Activated CD4-positive, alpha-beta T cell treated with anti-CD3 and anti-CD28 coated beads, Interleukin-2, amount 50 U/mL, for 1 hour (primary cell): Measurements from ENCODE around the gene BUB1.
"Not testable (repeated sequence)": the region's sequence is repeated elsewhere in the genome, so short reads cannot be mapped to it uniquely, and the experiment has no call there.

ENCODE experiments used
- DNase-seq: peaks from one replicate; pipeline ENCODE4 v3.0.0-alpha.2; 2020

BUB1 gene

DNA sequence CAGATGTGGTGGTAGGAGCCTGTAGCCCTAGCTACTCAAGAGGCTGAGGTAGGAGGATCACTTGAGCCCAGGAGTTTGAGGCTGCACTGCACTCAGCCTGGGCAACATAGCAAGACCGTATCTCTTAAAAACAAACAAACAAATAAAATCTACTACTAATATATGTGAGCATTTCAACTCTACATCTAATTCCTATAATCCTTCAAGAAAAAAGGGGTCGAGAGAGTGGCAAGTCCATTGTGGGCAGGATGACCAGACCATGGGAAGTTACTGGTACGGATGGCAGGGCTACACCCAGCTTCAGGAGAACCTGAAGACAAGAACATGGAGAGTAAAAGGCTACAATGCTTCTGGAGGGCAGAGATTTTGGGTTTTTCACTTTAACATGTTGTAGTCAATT lies 24.0 kb downstream of the BUB1 start:
- DNase-seq = no peak

DNA sequence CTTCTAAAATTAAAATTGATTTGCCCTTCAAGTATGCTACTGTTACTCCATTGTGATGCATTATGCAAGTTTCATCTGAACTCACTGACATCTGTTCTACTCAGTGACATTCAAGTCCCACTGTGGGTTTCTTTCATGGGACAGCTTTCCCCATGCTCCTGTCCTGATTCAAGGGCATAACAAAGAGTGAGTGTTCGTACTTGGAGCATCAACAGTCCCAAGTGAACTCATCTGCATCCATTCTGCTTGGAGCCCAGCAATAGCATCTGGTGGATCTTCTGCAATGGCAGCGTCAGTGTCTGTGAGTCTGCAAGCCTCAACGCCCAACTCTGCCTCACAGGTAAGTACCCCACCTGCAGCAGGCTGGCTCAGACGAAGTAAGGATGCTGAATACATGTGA lies 27.5 kb downstream of the BUB1 start:
- DNase-seq = no peak

DNA sequence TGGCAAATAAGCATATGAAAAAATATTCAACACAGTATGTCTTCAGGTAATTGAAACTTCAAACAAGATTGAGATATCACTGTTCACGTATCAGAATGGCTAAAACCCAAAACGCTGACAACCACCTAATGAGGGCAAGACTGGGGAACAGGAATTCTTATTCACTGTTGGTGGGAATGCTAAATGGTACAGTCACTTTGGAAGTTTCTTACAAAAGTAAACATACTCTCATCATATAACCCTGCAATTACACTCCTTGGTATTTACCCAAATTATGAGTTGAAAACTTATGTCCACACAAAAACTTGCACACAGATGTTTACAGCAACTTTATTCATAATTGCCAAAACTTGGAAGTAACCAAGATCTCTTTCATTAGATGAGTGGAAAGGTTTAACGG lies 30.1 kb downstream of the BUB1 start:
- DNase-seq = no peak

DNA sequence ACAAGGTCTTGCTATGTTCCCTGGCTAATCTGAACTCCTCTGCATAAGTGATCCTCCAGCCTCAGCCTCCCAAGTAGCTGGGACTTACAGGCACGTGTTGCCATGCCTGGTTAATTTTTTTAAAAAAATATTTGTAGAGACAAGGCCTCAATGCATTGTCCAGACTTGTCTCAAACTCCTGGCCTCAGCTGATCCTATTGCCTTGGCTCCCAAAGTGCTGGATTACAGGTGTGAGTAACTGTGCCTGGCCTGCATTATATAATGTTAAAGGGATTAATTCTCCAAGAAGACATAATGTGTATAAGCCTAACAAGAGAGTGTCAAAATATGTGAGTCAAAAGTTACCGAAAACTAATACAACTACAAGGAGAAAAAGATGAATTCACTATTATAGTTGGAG lies 32.2 kb downstream of the BUB1 start:
- no peak for DNase-seq

DNA sequence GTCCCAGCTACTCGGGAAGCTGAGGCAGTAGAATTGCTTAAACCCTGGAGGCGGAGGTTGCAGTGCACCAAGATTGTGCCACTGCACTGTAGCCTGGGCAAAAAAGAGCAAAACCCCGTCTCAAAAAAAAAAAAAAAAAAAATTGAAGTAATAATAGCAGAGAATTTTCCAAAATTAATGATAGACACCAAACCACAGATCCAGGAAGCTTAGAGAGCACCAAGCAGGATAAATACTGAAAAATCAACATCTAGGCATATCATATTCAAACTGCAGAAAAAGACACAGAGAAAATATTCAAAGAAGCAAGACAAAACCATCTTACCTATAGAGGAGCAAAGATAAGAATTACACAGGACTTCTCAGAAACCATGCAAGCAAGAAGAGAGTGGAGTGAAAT lies 33.5 kb downstream of the BUB1 start:
- no peak for DNase-seq

DNA sequence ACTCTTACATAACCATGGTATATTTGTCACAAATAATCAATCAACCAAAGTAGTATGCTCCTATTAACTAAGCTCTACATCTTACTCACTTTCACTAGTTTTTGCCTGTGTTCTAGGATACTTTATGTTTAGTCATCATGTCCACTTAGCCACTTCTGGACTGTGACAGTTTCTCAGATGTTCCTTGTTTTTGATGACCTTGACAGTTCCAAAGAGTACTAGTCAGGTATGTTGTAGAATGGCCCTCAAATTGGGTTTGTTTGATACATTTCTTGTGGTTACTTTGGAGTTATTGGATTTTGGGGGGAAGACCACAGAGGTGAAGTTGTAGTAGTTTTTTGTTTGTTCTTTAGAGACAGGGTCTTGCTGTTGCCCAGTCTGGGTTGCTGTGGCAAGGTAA lies 35.5 kb downstream of the BUB1 start:
- DNase-seq = no peak

DNA sequence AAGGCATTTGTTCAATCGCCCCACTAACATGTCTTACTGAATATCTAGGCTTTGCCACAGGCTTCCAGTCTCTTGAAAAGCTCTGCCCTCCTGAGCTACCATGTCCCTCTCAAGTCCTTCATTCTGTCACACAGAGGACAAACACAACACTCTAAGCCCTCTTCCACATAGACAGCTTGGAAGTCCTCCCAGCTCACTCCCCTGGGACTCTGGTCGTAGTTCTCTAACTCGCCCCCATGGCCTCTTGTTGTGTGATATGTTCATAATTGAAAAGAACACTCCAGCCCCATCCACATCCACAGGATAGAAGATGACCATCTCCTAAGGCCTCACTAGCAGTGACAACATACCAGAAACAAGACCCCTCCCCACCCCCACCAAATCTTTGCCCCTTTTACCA lies 37.9 kb downstream of the BUB1 start:
- no peak for DNase-seq

DNA sequence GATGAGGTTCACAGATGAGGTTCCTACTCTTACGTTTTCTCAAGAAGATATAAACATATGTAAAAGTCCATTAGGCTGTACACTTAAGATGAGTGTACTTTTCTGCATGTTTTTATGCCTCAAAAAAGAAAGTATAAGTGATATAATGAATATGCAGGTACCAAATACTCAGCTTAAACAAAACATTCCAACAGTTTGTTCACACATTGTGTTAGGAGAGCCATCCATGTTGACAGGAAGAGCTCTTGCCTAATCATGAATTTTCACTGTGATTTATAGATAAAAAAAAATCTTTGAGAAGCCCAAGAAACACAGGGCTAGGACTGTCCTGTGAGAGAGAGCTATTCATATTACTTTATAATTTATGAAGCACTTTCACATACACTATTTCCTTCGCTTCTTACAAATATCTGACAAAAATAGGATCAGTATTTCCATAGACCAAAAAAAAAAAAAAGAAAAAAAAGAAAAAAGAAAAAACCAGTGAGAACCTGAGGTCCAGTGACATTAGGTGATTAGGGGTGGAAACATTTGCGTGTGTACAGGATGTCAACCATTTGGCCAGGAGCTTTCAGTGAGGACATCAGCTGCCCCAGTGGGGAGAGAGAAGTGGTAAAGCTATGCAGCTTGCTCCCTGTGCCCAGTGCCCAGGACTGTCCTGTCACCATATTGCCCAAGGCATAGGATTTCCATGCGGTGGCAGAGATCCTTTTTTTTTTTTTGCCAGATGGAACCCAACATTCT lies 38.7 kb downstream of the BUB1 start:
- DNase-seq = no peak

DNA sequence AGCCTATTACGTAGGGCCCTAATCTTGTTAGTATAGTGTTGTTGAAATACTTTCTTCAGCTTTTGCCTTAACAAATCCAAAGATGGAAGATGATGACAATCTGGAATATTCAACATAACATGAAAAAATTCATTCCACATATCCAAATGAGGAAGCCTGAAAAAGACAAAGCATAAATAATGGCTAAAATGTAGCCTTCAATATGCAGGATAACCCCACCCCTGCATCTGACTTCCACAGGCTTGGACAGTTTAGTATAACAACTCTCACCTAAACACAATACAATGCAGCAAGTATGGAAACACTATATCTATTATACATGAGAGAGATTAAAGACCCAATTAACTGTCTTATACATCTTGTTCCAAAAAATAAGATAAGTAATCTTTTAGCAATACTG lies 39.9 kb downstream of the BUB1 start:
- no peak for DNase-seq

DNA sequence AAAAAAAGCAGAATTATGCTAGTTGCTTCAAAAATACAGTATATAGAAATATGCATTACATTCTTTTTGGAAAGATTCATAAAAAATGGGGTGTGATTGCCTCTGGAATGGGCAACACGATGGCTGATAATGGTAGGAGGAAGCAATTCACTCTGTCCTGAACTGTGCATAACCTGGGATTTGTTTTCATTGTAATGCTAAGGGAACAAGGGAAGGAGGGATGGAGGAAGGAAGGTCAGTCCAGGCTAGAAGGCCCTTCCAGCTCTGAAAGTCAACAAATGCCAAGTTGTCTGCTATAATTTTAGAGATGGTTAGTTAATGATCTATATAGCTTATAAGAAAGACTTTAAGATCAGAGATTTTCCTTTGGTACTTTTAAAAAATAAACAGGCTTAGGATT lies 40.8 kb downstream of the BUB1 start:
- DNase-seq = no peak

DNA sequence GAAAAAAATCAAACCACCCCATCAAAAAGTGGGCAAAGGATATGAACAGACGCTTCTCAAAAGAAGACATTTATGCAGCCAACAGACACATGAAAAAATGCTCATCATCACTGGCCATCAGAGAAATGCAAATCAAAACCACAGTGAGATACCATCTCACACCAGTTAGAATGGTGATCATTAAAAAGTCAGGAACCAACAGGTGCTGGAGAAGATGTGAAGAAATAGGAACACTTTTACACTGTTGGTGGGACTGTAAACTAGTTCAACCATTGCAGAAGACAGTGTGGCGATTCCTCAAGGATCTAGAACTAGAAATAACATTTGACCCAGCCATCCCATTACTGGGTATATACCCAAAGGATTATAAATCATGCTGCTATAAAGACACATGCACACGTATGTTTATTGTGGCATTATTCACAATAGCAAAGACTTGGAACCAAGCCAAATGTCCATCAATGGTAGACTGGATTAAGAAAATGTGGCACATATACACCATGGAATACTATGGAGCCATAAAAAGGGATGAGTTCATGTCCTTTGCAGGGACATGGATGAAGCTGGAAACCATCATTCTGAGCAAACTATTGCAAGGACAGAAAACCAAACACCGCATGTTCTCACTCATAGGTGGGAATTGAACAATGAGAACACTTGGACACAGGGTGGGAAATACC lies 41.8 kb downstream of the BUB1 start:
- DNase-seq = not testable (repeated sequence)

DNA sequence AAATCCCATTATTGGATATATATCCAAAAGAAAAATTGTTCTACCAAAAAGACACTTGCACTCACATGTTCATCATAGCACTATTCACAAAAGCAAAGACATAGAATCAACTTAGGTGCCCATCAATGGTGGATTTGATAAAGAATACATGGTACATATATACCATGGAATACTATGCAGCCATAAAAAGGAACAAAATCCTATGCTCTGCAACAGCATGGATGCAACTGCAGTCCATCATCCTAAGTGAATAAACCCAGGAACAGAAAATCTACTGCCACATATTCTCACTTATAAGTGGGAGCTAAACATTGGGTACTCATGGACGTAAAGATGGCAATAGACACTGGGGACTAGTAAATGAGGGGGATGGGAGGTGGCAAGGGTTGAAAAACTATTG lies 50.5 kb downstream of the BUB1 start:
- DNase-seq = not testable (repeated sequence)

DNA sequence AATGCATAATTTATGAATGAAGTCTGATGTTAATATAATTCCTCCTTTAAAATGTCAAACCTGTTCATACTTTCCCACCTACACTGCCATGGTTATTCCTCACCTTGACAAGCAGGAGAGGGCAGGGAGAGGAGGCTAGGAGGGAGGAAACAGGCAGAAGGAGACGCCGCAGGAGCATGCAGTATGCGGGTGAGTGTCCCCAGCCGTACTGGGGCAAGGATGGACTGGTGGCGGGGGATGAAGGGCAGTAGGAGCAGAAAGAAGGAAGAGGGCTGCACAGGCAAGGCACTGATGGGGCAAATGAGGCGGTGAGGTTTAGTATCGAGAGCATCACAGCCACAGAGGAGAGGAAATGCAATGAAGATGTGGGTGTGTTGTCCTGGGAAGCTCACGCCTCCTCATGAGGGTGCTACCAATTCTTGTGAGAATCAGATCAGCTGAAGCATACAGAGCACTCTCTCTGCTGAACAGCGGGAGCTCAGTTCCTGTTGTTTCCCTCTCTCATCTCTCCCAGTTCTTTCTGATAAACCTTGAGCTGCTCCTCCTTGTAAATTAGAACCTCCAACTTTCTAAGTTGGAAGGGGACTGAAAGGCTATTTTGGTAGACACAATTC lies 58.4 kb downstream of the BUB1 start:
- not testable (repeated sequence) for DNase-seq

DNA sequence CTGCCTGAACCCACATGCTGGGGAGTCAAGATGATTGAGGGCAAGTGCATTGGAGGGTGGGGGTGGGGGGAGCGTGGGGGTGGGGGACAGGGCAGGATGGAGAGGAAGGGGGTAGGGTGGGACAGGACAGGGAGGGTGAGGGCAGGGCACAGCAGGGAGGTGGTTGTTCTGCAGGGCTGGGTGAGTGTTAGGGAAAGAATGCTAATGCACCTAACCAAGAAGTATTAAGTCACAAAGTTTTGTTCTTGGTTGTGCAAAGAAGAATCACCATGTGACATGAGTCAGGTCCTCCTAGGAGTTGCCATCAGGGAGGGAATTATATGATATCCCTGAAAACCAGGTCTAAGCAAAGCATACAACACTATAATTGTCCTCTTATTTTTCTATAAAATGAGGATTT lies 63.9 kb downstream of the BUB1 start:
- not testable (repeated sequence) for DNase-seq

DNA sequence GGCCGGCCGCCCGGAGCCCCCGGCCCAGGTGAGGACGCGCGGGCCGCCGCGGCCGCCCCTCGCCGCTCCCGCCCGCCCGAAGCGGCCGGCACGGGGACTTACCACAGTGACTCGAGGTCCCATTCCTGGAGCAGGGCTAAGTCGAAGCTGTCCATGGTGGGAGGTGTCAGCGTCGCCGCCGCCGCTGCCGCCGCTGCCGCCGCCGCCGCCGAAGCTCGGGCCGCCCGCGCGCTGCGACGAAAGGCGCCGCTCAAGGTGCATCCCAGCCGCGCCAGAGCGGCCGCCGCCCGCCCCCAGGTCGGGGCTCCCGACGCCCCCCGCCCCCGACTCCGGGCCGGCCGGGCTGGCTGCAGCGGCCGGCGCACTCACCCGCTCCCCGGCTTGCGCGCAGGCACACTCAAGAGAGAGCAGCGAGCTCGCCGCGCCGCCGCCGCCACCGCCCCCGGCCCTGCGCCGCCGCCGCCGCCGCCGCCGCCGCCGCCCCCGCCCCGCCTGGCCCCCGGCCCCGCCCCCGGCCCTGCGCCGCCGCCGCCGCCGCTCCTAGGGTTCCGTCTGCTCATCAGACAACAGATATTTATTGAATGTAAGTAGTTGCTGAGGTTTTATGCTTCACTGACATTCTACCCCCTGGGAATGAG lies 67.1 kb downstream of the BUB1 start:
- peak; percentile 16 for DNase-seq

DNA sequence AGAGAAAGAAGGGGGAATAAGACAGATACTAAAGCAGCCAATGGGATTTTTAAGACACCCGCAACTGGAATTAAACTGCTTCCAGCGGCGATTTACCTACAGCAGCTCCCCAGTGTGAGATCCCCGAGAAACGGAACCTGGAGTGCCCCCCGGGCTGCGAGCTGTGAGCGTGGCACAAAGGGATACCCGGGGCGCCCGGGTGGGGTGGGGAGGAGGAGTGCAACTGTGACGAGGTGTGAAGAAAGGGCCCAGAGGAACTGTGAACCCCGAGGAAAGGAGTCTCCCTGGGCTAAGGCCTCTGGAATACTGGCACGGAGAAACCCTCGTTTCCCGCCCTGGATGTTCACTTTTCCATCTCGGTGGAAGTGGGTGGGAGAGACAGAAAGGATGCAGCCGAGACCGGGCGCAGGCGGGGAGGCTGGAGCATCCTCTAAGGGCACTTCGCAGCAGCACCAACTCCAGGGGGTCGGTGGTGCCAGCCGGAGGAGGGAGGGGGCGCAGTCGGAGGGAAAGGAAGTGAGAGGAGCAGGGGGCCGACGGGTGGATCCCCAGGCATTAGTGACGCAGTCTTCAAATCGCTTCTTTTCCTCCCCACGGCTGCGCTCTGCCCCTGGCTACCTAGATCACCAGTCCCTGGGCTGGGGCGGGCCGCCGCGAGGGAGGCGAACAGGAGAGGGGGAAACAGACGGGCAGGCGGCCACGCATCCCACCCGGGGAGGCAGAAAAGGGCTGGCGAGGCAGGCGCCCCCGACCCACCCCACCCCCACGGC lies 67.8 kb downstream of the BUB1 start:
- DNase-seq = not testable (repeated sequence)

DNA sequence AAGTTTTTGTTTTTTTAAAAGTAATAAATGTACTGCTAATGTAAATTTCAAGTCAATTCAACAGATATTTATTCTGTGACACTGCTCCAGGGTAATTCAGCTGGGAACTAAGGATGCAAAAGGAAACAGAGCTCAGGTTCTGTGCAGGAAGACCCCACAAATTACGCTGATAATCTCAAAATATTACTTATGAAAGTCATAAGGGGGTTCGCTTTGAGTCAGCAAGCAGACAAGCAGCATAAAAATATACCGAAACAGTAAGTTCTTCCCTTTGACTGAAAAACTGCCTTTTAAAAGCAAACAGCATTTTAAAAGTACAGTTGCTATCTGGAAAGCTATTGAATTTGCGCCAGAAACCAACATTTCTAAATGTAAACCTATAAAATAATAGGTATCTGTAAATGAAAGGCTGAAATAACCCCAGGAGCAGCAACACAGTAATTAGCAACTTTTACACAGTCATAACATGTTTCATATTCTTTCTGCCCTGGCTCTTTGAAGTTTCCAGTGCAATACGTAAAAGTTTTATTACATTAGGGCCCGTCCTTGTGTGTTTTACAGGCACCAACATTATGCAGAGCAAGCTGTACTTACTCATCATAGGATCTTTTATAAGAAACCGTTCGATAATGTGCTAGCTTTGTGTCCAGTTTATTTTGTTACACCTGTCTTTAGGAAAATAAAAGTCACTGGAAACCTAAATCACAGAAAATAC lies 68.9 kb downstream of the BUB1 start:
- not testable (repeated sequence) for DNase-seq

DNA sequence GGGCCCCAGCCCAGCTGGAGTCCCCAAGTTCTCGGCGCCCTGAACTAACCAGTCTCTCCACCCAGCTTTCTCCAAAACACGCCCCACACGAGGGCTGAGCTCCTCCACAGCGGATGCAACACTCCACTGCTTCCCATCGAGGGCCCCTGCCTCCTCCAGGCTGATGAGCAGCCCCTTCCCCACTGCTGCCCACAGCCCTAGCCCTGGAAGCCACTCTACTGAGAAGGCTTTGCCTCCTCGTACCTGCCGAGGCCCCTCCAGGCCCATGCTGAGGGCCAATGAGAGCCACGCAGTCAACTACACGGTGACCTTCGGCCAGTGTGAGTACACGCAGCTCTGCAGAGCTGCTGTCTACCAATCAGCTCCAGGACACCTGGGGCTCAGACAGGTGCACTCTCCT lies 72.8 kb downstream of the BUB1 start:
- not testable (repeated sequence) for DNase-seq

DNA sequence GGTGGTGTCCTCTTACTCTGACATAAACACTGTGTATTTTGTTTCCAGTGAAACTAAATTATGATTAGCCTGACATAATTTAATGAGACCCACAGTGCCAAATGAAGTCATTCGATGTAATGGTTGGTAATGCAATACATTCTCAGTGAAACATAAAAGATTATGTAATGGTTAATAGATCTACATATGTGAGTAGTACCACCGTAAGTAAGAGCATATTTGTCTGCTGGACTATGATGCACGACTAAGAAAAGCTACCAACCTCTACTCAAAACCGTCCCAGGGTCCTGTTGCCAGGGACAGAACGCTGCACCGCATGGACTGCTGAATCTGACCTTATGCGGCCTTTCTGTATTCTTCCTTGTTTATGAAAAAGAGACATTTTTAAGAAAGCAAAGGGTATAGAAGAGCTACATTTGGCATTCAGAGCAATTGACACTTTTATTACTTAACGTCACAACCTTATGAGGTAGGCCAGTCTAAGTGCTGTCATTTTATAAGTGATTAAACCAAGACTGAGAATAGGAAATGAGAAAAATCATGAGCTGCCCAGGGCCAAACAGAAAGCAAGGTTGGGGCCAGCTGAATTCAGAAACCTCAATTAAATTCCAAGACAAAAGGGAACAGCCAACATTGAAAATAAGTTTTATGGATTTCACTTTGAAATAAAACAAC lies 73.8 kb downstream of the BUB1 start:
- DNase-seq = not testable (repeated sequence)

DNA sequence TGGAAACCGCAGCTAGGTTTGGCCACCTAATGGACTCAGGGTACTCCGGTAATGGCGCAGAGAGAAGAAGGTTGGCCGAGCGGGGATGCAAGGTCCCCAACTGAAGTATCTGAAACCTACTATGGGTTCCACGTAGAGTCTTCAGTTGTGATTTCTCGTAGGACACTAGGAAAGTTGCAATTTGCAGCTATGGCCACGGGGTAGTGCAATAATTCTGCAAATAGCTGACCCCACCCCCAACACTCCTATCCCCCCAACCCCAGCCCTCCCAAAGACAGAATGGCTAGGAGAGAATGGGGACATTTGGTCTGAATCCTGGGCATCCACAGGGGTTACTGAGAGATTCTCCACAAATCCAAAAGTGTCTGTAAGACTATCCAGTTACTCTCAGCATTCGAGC lies 75.7 kb downstream of the BUB1 start:
- DNase-seq = not testable (repeated sequence)

DNA sequence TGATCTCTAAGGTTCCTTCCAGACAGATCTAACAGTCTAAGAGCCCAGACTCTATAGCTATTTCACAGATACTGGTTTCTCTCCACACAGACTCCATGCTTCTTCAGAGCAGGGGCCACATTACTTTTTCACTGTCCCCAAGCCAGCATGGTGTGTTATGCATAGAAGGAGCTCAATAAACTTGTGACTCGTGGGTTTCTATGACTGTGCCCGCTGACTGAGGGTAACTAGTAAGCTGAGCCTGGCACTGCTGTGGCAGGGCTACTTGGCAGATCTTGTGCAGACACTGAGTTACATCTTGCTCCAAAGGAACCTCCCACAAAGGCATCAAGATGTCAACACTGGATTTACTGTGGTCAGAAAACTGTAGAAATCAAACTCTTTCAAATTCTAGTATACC lies 85.9 kb downstream of the BUB1 start:
- DNase-seq = not testable (repeated sequence)
